Activated gamma-delta T cell treated with anti-CD3 and anti-CD28 coated beads, Interleukin-2, amount 50 U/mL, for 16 hours (primary cell): ENCODE data around the gene ZCCHC8.
A peak's percentile ranks its signal among the peaks of the same experiment; 100 is the strongest.
"Not testable (repeated sequence)": the region's sequence is repeated elsewhere in the genome, so short reads cannot be mapped to it uniquely, and the experiment has no call there.

ENCODE experiments used
- DNase-seq: peaks from one replicate; pipeline ENCODE4 v3.0.0-alpha.2; 2020; ENCODE audit warnings: low read depth

ZCCHC8 gene

GRCh38 chr12:122500685-122501488, at the start of gene ZCCHC8:
Gene ZCCHC8, minus strand, starts transcription at chr12:122500932. Its CDS starts 92 bp downstream, at chr12:122500840.
- DNase-seq: peak; percentile 93

DNA sequence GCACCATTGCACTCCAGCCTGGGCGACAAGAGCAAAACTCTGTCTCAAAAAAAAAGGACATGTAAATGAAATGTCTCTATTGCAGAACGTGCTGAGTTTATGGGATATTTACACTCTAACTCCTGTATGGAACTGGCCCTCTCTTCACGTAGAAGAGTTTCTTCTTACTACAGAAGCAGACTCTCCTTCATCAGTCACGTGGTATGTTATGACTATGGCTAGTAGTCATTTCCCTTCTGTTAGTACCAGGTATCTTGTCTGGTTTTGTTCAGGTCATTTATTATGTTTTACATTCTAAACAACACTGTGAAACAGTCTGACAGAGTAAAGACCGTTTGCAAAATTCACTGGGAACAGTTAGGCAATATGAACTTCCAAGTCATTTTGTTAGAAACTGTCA, 46.6 kb upstream of the ZCCHC8 start:
- DNase-seq: no peak

DNA sequence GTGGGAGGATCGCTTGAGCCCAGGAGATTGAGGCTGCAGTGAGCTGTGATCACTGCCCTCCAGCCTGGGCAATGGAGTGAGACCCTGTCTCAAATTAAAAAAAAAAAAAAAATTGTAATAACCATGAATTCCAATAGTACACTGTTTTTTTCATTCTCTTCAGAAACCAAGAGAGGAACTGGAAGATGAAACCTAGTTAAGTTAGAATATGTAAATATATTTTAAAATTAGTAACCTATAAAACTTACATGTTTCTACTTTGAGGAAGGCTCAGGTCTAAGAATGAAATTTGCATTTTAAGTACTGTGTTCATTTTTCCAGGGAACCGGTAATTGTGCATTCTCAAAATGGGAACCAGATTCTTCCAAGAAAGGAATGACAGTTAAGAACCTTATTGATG, 45.1 kb upstream of the ZCCHC8 start:
- no peak for DNase-seq

- DNase-seq: no peak
These were observed 43.8 kb upstream of the ZCCHC8 start for GRCh38 chr12:122544537-122544936.

DNA sequence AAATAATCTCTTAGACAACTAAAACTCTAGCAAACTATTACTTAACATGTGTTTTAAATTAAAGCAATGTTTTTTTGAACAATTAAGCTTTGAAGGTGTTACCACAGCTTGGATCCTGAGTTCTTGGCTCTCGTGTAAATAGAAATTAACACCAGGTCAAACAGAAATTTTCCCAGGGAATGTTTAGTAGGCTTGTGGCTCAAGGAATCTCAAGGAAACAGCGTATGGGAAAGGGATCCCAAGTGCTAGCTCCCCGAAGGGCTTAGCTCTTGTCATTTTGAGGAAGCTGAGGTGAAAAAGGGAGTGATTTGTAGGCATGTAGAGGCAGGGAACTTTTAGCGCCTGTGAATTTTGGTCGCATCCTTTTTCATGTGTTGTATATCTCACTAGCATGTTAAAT, 37.8 kb upstream of the ZCCHC8 start:
- DNase-seq: no peak

GRCh38 chr12:122537021-122537420, 36.3 kb upstream of the ZCCHC8 start:
- no peak for DNase-seq

DNA sequence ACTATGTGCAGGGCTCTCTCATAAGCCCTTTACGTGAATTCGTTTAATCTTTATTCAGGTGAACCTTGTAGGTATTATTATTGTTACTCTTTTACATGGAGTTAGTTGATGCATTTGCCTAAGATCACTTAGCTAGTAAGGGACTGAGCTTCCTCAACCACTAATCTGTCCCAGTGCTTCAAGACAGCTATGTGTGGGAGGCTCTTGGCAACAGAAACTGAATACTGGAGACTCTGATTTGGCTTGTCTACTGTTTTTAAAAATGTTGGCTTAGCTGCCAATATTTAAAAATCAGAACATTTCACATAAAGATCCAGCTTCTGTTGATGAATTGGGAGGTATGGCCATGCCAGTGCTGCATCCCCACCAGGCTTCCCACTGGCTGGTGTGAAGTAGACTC, 33.1 kb upstream of the ZCCHC8 start:
- no peak for DNase-seq

DNA sequence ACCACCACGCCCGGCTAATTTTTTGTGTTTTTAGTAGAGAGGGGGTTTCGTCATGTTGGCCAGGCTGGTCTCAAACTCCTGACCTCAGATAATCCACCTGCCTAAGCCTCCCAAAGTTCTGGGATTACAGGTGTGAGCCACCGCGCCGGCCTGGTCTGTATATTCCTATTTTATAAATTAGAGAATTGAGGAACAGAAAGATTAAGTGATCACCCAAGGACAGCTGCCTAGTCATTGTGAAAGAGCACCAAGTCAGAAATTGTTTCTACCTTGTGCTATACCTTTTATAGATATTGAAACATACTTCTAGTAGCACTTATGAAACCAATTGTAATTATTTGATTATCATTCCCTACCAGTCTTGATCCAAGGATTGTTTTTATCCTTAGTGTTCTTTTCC, 28.3 kb upstream of the ZCCHC8 start:
- no peak for DNase-seq

- DNase-seq: no peak
These were observed 27.9 kb upstream of the ZCCHC8 start for GRCh38 chr12:122528582-122528981.

DNA sequence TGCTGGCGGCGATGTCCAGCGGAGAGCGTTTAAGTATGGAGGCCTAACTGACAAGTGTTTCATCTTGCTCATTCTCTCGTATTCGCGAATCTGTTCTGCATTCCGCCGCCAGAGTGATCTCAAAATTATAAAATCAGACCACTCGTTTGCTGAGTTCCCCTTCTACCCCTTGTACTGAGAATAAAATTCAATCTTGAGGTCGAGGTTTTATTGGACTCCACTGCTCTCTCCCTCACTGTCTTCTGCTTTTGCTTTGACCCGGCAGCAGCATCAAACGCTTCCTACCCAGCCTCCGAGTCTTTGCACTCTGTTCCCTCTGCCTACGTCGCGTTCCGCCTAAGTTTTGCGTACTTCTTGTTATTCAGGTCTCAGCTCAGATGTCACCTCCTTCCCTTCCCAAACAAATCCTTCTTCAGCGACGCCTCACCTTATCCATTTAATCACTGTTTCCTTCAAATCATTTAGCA, 26.8 kb upstream of the ZCCHC8 start:
- DNase-seq: peak; percentile 13

DNA sequence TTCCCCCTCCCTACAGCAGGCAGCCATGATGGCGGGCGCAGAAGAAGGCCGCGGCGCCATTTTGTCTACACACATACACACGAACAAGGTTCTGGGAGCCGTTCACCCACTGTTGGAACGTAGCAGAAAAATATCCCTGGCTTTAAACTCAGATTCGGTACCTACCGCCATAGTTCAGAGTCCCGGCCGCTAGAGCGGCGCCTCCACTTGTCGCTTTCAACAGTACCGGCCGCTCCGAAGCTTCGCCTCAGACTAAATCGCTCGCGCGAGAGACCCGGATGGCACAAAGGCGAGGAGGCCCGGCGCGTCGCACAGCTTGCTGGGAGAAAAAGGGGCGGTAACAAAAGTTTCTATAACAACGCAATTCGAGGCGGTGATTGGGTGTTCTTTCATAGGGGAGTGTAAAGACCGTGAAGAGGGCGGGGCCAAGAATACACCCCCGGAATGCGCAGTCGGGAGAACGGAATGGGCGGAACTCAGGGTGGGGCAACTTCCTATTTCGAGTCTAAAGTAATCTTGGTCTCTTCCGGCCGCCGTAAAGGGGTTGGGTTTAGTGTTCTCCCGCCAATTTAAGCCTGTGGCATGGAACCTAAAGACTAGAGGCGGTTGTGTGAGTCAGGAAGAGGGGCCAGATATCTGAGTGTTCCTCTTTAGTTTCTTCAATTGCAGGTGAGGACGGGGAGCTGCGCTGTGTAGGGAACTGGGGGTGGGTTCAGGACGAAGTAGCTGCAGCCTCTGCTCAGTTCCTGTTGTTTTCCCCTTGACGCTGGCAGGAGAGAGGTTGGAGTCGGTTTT, 26.1 kb upstream of the ZCCHC8 start, which contains the start of the genes KNTC1 and RSRC2:
Gene KNTC1 (plus strand): TSS at position 567 of the 795 bp plus-strand sequence. CDS start 2,815 bp downstream, outside the sequence.
Gene RSRC2 (minus strand): TSS at position 254 of the 795 bp plus-strand sequence. CDS start 83 bp downstream, at position 171.
- peak; percentile 99 for DNase-seq

GRCh38 chr12:122523846-122524718, 23.4 kb upstream of the ZCCHC8 start:
- no peak for DNase-seq

DNA sequence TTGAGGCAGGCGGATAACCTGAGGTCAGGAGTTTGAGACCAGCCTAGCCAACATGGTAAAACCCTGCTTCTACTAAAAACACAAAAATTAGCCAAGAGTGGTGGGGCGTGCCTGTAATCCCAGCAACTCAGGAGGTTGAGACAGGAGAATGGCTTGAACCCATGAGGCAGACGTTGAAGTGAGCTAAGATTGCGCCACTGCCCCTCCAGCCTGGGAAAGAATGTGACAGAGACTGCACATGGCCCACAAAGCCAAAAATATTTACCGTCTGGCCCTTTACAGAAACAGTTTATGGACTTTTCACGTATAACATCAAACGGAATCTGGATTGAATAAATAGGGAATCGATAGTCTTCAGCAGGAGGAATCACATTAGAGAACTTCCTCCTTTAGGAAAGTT, 22.5 kb upstream of the ZCCHC8 start:
- no peak for DNase-seq

GRCh38 chr12:122520676-122521075, 19.9 kb upstream of the ZCCHC8 start:
- no peak for DNase-seq

DNA sequence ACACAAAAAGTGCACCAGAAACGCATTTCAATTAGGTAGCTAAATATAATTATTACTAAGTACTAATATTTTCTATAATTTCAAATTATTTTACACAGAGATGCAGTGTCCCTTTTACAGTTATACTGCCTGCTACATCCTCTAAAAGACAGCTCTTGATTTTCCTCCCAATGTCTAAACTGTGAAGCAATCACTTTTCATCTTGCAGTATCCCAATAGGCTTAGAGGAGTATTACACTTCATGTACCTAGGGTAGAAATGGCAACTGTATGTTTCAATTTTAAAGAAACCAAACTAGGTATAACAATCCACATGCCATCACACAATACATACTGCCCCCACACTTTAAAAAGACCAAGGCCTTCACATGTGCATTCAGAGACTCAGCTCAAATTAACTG, 18.7 kb upstream of the ZCCHC8 start:
- no peak for DNase-seq

- no peak for DNase-seq
These were observed 18.2 kb upstream of the ZCCHC8 start for GRCh38 chr12:122518908-122519307.

- no peak for DNase-seq
These were observed 17.1 kb upstream of the ZCCHC8 start for GRCh38 chr12:122517877-122518276.

DNA sequence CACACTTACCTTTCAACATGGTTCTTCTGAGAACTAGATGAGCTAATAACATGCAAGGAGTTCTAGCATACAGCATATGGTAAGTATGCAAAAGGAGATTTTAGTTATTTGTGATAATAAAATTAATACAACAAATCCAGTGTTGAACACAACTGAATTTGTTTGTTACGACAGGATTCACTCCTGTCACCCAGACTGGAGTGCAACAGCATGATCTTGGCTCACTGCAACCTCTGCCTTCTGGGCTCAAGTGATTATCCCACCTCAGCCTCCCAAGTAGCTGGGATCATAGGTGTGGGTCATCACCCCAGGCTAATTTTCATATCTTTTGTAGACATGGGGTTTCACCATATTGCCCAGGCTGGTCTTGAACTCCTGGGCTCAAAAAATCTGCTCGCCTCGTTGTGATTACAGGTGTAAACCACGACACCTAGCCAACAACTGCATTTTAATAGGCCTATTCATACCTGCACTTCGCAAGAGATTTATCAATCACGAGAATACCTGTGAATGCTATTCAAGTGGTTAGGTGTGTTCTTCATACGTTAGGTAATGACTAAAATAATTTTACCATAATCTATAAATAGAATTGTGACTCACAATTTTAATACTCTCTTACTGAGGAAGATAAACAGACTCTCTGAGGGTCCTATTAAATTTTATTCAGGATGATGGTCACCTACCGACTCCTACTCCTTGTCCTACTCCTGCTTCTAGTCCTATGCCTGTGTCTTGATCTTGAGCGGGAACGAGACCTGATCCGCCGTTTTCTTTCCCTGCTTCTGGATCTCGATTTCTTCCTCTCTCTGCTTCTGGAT, 16.0 kb upstream of the ZCCHC8 start:
- no peak for DNase-seq

DNA sequence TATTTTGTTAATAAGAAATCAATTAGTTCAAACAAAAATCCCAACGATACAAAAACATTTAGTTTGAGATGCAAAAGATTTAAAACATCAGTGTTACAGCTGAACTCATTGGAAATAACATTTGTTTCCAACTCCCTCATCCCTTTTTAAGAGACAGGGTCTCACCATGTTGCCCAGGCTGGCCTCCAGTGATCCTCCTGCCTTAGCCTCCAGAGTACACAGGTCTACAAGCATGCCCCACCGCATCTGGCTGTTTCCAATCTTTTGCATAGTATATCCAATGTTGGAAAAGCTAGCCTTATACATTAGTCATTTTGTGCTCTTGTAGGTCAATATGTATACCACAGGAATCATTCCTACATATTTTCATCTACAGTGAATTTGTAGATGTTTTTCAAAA, 14.5 kb upstream of the ZCCHC8 start:
- DNase-seq: no peak

DNA sequence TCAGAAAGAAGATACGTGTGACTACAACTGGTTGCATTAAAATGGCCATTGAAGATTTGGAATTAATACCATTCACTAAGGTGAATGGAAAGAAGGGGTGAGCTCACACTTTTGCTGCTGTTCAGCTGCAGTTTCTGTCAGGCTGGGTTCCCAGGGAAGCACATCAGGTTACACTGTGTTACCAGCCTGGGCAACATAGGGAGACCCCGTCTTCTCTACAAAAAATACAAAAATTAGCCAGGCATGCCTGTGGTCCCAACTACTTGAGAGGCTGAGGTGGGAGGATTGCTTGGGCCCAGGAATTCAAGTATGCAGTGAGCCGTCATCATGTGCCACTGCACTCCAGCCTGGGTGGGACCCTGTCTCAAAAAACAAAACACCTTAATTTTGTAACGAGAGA, 12.9 kb upstream of the ZCCHC8 start:
- no peak for DNase-seq

- DNase-seq: not testable (repeated sequence)
These were observed 12.3 kb upstream of the ZCCHC8 start for GRCh38 chr12:122513028-122513427.
